ENCODE data around the gene SAMD15.
"Not testable (repeated sequence)": the region's sequence is repeated elsewhere in the genome, so short reads cannot be mapped to it uniquely, and the experiment has no call there.

SAMD15 gene

GRCh38 chr14:77403768-77404167, 26.6 kb downstream of the SAMD15 start:
- no peak for TF ChIP-seq CTCF (IDR thresholded peaks at IDR 0.05; ENCODE audit: low read depth, low read length)
- DNase-seq (ENCODE audit: low read depth in 2 of 2), result no peak
- no peak overlapping the region for H3K4me3 ChIP-seq (replicated peaks in 1 of 2; ENCODE audit: low read depth in 2 of 2, low read length in 2 of 2)

- H3K4me3 ChIP-seq (replicated peaks in 1 of 2; ENCODE audit: low read depth in 2 of 2, low read length in 2 of 2), result no peak overlapping the region
- TF ChIP-seq CTCF (IDR thresholded peaks at IDR 0.05; ENCODE audit: low read depth, low read length), result no peak
- peak in 1 of 2 donors; percentile 34 for DNase-seq (ENCODE audit: low read depth in 2 of 2)
Measured at GRCh38 chr14:77406086-77406485, 28.9 kb downstream of the SAMD15 start.

GRCh38 chr14:77406718-77407117, 29.5 kb downstream of the SAMD15 start:
- DNase-seq (ENCODE audit: low read depth in 2 of 2), result peak; percentile 15 to 88
- H3K4me3 ChIP-seq (replicated peaks in 1 of 2; ENCODE audit: low read depth in 2 of 2, low read length in 2 of 2), result no peak overlapping the region
- TF ChIP-seq CTCF (IDR thresholded peaks at IDR 0.05; ENCODE audit: low read depth, low read length), result no peak

- peak; percentile 2 to 64 for DNase-seq (ENCODE audit: low read depth in 2 of 2)
- TF ChIP-seq CTCF (IDR thresholded peaks at IDR 0.05; ENCODE audit: low read depth, low read length), result no peak
- no peak overlapping the region for H3K4me3 ChIP-seq (replicated peaks in 1 of 2; ENCODE audit: low read depth in 2 of 2, low read length in 2 of 2)
Measured at GRCh38 chr14:77407158-77407557, 30.0 kb downstream of the SAMD15 start.

- DNase-seq (ENCODE audit: low read depth in 2 of 2), result peak; percentile 16 to 43
Measured at GRCh38 chr14:77409131-77409533, 32.0 kb downstream of the SAMD15 start.

GRCh38 chr14:77415403-77416030, 38.3 kb downstream of the SAMD15 start:
- H3K4me3 ChIP-seq (replicated peaks in 1 of 2; ENCODE audit: low read depth in 2 of 2, low read length in 2 of 2), result not testable (repeated sequence)

More at GRCh38 chr14:77409131-77409533, 32.0 kb downstream of the SAMD15 start:
- peak; percentile 20 for TF ChIP-seq CTCF (IDR thresholded peaks at IDR 0.05; ENCODE audit: low read depth, low read length)
- H3K4me3 ChIP-seq (replicated peaks in 1 of 2; ENCODE audit: low read depth in 2 of 2, low read length in 2 of 2), result no peak overlapping the region

GRCh38 chr14:77416098-77416497, 38.9 kb downstream of the SAMD15 start:
- H3K4me3 ChIP-seq (replicated peaks in 1 of 2; ENCODE audit: low read depth in 2 of 2, low read length in 2 of 2); DNase-seq (ENCODE audit: low read depth in 2 of 2): not testable (repeated sequence)

More at GRCh38 chr14:77415403-77416030, 38.3 kb downstream of the SAMD15 start:
- DNase-seq (ENCODE audit: low read depth in 2 of 2), result not testable (repeated sequence)

- H3K4me3 ChIP-seq (replicated peaks in 1 of 2; ENCODE audit: low read depth in 2 of 2, low read length in 2 of 2), result no peak overlapping the region
- no peak for DNase-seq (ENCODE audit: low read depth in 2 of 2)
- no peak for TF ChIP-seq CTCF (IDR thresholded peaks at IDR 0.05; ENCODE audit: low read depth, low read length)
Measured at GRCh38 chr14:77416836-77417235, 39.7 kb downstream of the SAMD15 start.

Measured in cardiac fibroblast (primary cell).